Esophagus muscularis mucosa (tissue), 4 donors: ENCODE data around the gene ATP6V1B1. TPM values are rescaled to one million over a fixed set of nuclear protein-coding genes. Genes with fewer than 3 reads are reported as not detected.

Source experiments
- DNase-seq: peaks from one replicate; pipeline ENCODE4 v3.0.0-alpha.2; 2017; ENCODE audit errors: extremely low spot score
- H3K27ac ChIP-seq, 4 donors: fragments of 200-600 bp; sonication (generic); replicated peaks in 1 of 4; 1 replicate in 3 of 4; 2 replicates in 1 of 4; pipeline ENCODE4 v1.5.1; 2016 to 2019; ENCODE audit warnings: mild to moderate bottlenecking in 1 of 4
- H3K27me3 ChIP-seq, 4 donors: fragments of 200-600 bp; sonication (generic); one replicate each; pipeline versions ENCODE4 v1.5.1 to v1.6.0; 2016 to 2019
- H3K36me3 ChIP-seq, 4 donors: fragments of 200-600 bp; sonication (generic); one replicate each; pipeline ENCODE4 v1.5.1; 2016 to 2019
- H3K4me1 ChIP-seq, 4 donors: fragments of 200-600 bp; sonication (generic); one replicate each; pipeline ENCODE4 v1.5.1; 2016 to 2019
- H3K4me3 ChIP-seq, 4 donors: fragments of 200-600 bp; sonication (generic); 1 replicate in 2 of 4; 2 replicates in 2 of 4; pipeline ENCODE4 v1.5.1; 2016 to 2019; ENCODE audit warnings: mild to moderate bottlenecking in 4 of 4, moderate library complexity in 1 of 4
- H3K9me3 ChIP-seq, 4 donors: fragments of 200-600 bp; sonication (generic); 1 replicate in 3 of 4; 2 replicates in 1 of 4; pipeline ENCODE4 v1.5.1; 2016 to 2019
- CTCF ChIP-seq, 3 experiments: fragments of 200-600 bp in 2 of 3; fragments of 450-650 bp in 1 of 3; sonication (generic) in 2 of 3; IDR thresholded peaks; one replicate each; pipeline ENCODE4 v1.5.1; 2017 to 2019; ENCODE audit warnings: antibody characterized with exemption in 3 of 3, mild to moderate bottlenecking in 2 of 3, moderate library complexity in 1 of 3
- EP300 ChIP-seq: sonication (generic); formaldehyde crosslinking; IDR thresholded peaks from one replicate; pipeline ENCODE4 v1.6.1; 2017; ENCODE audit warnings: antibody characterized with exemption
- POLR2A ChIP-seq: fragments of 450-650 bp; IDR thresholded peaks from one replicate; pipeline ENCODE4 v1.6.1; 2017; ENCODE audit warnings: antibody characterized with exemption, moderate library complexity, mild to moderate bottlenecking, low read depth
- POLR2AphosphoS5 ChIP-seq, 2 donors: sonication (generic); formaldehyde crosslinking; IDR thresholded peaks; one replicate each; pipeline ENCODE4 v1.6.1; 2017; ENCODE audit warnings: antibody characterized with exemption in 2 of 2
- WGBS: methylation state at CpG from one replicate; pipeline ENCODE4 v1.1.5; 2018; 5-methylcytosine and 5-hydroxymethylcytosine counted together
- intact Hi-C: fragments of 100-400 bp; cut with DNase I; formaldehyde crosslinking; loops from one replicate; pipeline ENCODE4 v1.15.1; 2023
- total RNA-seq, 4 donors: library from RNA; depleted of rRNA; stranded (reverse); fragments of >200 nt; gene quantifications; one replicate each; pipeline versions ENCODE4 v1.1.0 to v1.2.1, GENCODE V29; 2016

The ATP6V1B1 gene
- total RNA-seq, 4 donors from 2014 or later: 0.83 to 1.6 TPM; not detected in 2

- peak; percentile 64 for DNase-seq
- WGBS: 64% methylated on average over 4 of the region's 11 CpGs
- no peak for TF ChIP-seq EP300
- TF ChIP-seq POLR2AphosphoS5 (IDR thresholded peaks at IDR 0.05): no peak
- no peak for TF ChIP-seq CTCF (IDR thresholded peaks at IDR 0.05)
- no peak for TF ChIP-seq POLR2A
- Histone ChIP-seq H3K4me1 (peaks cover 8 to 24% (median 13%) of the 10 kb centered on the region in 4 donors), H3K9me3 (no peaks in the 10 kb centered on the region), H3K27me3 (peaks cover 0 to 29% (median 0%) of the 10 kb centered on the region in 4 donors), H3K4me3 (peak overlapping the region; percentile 39 to 54 (median 44)), H3K27ac (no peak overlapping the region), H3K36me3 (no peaks in the 10 kb centered on the region)
- intact Hi-C loops: loop anchor here (1.0 to 10.0 kb wide), 2 partner anchors 76 to 643 kb away; partner anchors contain the start of gene FAM136A
These were observed 12.0 kb downstream of the ATP6V1B1 start for GRCh38 chr2:70947556-70948184.

- WGBS: 8% methylated on average over 26 of the region's 27 CpGs
- peak; percentile 93 for DNase-seq
- H3K4me1 ChIP-seq: peaks cover 8 to 24% (median 13%) of the 10 kb centered on the region in 4 donors
- H3K4me3 ChIP-seq: peak overlapping the region; percentile 39 to 54 (median 44)
- H3K27ac ChIP-seq: no peak overlapping the region
- no peak for TF ChIP-seq POLR2A
- TF ChIP-seq POLR2AphosphoS5 (IDR thresholded peaks at IDR 0.05): peak in 1 of 2 donors; percentile 27
- TF ChIP-seq CTCF (IDR thresholded peaks at IDR 0.05): peak; percentile 69 to 85 (median 77)
- no peaks in the 10 kb centered on the region for H3K36me3 ChIP-seq
- intact Hi-C loops: loop anchor here (1.0 to 10.0 kb wide), 2 partner anchors 77 to 644 kb away; partner anchors contain the start of gene FAM136A
- H3K9me3 ChIP-seq: no peaks in the 10 kb centered on the region
- H3K27me3 ChIP-seq: peaks cover 0 to 29% (median 0%) of the 10 kb centered on the region in 4 donors
These were observed 12.8 kb downstream of the ATP6V1B1 start for GRCh38 chr2:70948337-70949003.

- DNase-seq: no peak
These were observed 13.4 kb downstream of the ATP6V1B1 start for GRCh38 chr2:70949086-70949485.

GRCh38 chr2:70954886-70955285, 19.2 kb downstream of the ATP6V1B1 start:
- intact Hi-C loops: no loop called here
- TF ChIP-seq POLR2AphosphoS5 (IDR thresholded peaks at IDR 0.05): no peak
- no peak for TF ChIP-seq POLR2A
- TF ChIP-seq EP300: no peak
- no peak for TF ChIP-seq CTCF (IDR thresholded peaks at IDR 0.05)
- peak; percentile 83 for DNase-seq
- Histone ChIP-seq H3K36me3 (no peaks in the 10 kb centered on the region), H3K27ac (no peak overlapping the region), H3K4me3 (no peak overlapping the region), H3K27me3 (peaks cover 0 to 38% (median 2%) of the 10 kb centered on the region in 4 donors), H3K9me3 (no peaks in the 10 kb centered on the region), H3K4me1 (no peaks in the 10 kb centered on the region)
- WGBS: 77% methylated on average over 7 of the region's 7 CpGs

More at GRCh38 chr2:70949086-70949485, 13.4 kb downstream of the ATP6V1B1 start:
- TF ChIP-seq CTCF (IDR thresholded peaks at IDR 0.05): no peak
- TF ChIP-seq EP300: no peak
- no peak for TF ChIP-seq POLR2AphosphoS5 (IDR thresholded peaks at IDR 0.05)
- TF ChIP-seq POLR2A: no peak
- Histone ChIP-seq H3K27ac (no peak overlapping the region), H3K36me3 (no peaks in the 10 kb centered on the region), H3K4me1 (peaks cover 8 to 24% (median 13%) of the 10 kb centered on the region in 4 donors), H3K9me3 (no peaks in the 10 kb centered on the region), H3K27me3 (peaks cover 0 to 27% (median 0%) of the 10 kb centered on the region in 4 donors), H3K4me3 (no peak overlapping the region)
- intact Hi-C loops: loop anchor here (10.0 kb wide), 1 partner anchor 644 kb away; the partner anchor contains the start of gene FAM136A
- WGBS: 72% methylated on average over 11 of the region's 11 CpGs
